Measurements from ENCODE around the gene CAMK1D.

GRCh38 chr10:12390733-12391132 is 41.4 kb downstream of the CAMK1D start:
- TF ChIP-seq CTCF (IDR thresholded peaks at IDR 0.05; ENCODE audit: low read depth, low read length) (no peak), MAX (IDR thresholded peaks at IDR 0.05; ENCODE audit: low read depth, low read length) (no peak)

Data from NB4 (cell line).